ENCODE results near the gene MTOR.

- TF ChIP-seq, protein P1, sequence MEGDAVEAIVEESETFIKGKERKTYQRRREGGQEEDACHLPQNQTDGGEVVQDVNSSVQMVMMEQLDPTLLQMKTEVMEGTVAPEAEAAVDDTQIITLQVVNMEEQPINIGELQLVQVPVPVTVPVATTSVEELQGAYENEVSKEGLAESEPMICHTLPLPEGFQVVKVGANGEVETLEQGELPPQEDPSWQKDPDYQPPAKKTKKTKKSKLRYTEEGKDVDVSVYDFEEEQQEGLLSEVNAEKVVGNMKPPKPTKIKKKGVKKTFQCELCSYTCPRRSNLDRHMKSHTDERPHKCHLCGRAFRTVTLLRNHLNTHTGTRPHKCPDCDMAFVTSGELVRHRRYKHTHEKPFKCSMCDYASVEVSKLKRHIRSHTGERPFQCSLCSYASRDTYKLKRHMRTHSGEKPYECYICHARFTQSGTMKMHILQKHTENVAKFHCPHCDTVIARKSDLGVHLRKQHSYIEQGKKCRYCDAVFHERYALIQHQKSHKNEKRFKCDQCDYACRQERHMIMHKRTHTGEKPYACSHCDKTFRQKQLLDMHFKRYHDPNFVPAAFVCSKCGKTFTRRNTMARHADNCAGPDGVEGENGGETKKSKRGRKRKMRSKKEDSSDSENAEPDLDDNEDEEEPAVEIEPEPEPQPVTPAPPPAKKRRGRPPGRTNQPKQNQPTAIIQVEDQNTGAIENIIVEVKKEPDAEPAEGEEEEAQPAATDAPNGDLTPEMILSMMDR (IDR thresholded peaks at IDR 0.05): no peak
- TF ChIP-seq POLR2A (IDR thresholded peaks at IDR 0.05): no peak
These were observed 194.4 kb downstream of the MTOR start for GRCh38 chr1:11067716-11068599.

Measured in right lobe of liver (tissue), 4 donors.